Cardiac fibroblast (primary cell): ENCODE results near the gene TSPAN9.
A peak's percentile ranks its signal among the peaks of the same experiment; 100 is the strongest.

Experiments
- DNase-seq, 2 donors: peaks; one replicate each; pipeline versions ENCODE4 v3.0.0 to v3.0.0-alpha.2; 2010; ENCODE audit warnings: low read depth in 2 of 2
- H3K4me3 ChIP-seq, 2 donors: replicated peaks in 1 of 2; 1 replicate in 1 of 2; 2 replicates in 1 of 2; pipeline ENCODE4 v1.5.1; 2011; ENCODE audit warnings: low read depth in 2 of 2, low read length in 2 of 2, mild to moderate bottlenecking in 2 of 2, moderate library complexity in 1 of 2
- TF ChIP-seq, protein P1 (sequence below): IDR thresholded peaks from one replicate; pipeline ENCODE4 v1.5.1; 2011; ENCODE audit warnings: low read depth, mild to moderate bottlenecking, low read length, inconsistent platforms

Gene TSPAN9

GRCh38 chr12:3216097-3216496, 138.9 kb downstream of the TSPAN9 start:
- H3K4me3 ChIP-seq, result no peak overlapping the region
- TF ChIP-seq, protein P1, sequence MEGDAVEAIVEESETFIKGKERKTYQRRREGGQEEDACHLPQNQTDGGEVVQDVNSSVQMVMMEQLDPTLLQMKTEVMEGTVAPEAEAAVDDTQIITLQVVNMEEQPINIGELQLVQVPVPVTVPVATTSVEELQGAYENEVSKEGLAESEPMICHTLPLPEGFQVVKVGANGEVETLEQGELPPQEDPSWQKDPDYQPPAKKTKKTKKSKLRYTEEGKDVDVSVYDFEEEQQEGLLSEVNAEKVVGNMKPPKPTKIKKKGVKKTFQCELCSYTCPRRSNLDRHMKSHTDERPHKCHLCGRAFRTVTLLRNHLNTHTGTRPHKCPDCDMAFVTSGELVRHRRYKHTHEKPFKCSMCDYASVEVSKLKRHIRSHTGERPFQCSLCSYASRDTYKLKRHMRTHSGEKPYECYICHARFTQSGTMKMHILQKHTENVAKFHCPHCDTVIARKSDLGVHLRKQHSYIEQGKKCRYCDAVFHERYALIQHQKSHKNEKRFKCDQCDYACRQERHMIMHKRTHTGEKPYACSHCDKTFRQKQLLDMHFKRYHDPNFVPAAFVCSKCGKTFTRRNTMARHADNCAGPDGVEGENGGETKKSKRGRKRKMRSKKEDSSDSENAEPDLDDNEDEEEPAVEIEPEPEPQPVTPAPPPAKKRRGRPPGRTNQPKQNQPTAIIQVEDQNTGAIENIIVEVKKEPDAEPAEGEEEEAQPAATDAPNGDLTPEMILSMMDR, result no peak
- no peak for DNase-seq

GRCh38 chr12:3216726-3217682, 139.8 kb downstream of the TSPAN9 start:
- H3K4me3 ChIP-seq, result no peak overlapping the region
- TF ChIP-seq, protein P1, result no peak
- peak; percentile 62 to 93 for DNase-seq

- TF ChIP-seq, protein P1, result no peak
- no peak overlapping the region for H3K4me3 ChIP-seq
- DNase-seq, result no peak
Observed at GRCh38 chr12:3217683-3218079, 140.5 kb downstream of the TSPAN9 start.

DNA sequence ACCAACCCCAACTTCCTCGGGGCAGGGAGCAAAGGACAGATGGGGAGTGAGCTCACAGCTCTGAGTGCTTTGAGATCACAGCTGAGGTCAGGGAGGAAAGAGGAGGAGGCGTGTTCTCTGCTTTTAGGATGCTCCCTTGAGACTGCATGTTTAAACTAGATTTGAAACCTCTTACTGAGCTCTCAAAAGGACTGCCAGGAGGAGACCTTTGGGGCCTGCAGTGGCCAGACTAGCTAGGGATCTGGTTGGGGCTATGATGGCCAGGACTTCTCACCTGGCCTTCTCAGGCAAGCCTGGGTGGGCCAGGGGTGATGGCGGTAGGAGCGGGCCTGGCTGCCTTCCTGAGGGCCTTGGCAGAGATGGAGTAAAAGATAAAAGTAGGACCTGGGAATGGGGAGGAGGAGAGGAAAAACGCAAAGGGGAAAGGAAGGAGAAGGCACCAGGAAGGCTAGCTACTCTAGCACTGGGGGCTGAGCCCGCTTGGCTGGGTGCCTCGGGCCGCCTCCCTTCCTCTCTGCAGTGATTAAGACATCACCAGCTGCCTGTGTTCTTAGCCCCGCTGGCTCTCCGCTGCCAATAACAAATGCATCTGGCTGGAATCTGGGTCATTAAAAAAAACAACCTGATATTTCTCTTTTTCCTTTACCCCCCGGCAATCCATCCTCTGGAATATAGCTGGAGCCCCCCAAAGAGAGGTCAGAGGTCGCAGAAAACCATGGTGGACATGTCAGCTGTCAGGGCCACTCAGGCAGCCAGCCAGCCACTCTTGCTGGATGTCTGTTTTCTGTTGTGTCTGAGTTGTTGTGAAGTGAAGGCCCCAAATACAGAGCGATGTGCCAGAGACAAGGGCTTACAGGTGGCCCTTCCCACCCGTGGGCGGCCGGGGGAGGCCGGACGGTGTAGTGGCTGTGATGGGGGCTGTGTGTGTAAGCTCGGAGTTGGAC, 141.3 kb downstream of the TSPAN9 start:
- H3K4me3 ChIP-seq, result peak overlapping the region in 1 of 2 donors; percentile 7
- TF ChIP-seq, protein P1, result peak; percentile 55
- peak; percentile 87 to 92 for DNase-seq

- H3K4me3 ChIP-seq, result no peak overlapping the region
- TF ChIP-seq, protein P1, result no peak
- DNase-seq, result no peak
Observed at GRCh38 chr12:3219233-3219632, 142.1 kb downstream of the TSPAN9 start.

DNA sequence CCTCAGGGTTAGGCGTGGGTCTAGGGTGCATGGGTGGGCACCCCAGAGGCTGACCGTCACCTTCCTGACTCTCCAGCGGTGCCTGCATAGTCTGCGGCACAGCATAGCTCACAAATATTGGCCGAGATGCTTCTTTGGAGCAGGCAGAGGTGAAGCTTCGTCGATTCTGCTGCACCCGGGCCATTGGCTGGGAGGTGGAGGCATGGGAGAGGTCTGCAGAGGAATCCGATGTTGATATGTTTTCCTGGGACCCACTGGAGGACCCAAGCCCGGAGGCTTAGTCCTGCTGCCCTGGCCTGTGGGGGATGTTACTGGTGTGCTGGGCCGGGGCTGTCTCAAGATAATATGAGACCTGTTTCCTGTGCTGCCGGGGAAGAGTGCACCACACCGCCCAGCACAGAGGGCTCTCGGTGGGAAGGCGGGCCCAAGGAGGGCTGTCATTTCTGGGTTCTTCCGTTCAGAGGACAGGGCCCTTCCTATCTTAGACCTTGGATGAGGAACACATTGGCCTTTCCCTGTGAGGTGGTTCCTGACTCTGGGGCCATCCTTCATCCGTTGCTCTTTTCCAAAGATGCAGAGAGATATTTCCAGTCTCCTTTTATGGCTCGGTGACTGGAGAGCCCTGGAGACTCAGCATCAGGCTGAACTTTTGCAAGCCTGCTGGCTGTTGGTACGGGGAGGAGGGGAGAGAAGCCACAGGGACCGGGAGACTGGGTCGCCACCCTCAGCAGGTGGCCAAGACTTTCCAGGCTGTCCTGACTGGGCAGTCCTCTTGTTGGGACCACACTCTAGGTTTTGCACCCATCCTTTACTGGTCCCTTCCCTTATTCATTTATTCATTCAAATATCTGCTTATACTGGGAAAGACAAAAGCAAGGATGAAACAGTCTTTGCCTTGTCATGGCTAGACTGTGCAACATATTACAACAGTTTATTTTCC, 143.5 kb downstream of the TSPAN9 start:
- H3K4me3 ChIP-seq, result no peak overlapping the region
- TF ChIP-seq, protein P1, result no peak
- no peak for DNase-seq
